HepG2 (cell line): ENCODE measurements around the gene STIM1. TPM values are rescaled to one million over a fixed set of nuclear protein-coding genes. Genes with fewer than 3 reads are reported as not detected.
A peak's percentile ranks its signal among the peaks of the same experiment; 100 is the strongest.

ENCODE experiments used
- CAMTA2 ChIP-seq: sonication (generic); formaldehyde crosslinking; IDR thresholded peaks from 2 replicates; pipeline ENCODE4 v1.4.0; 2020; ENCODE audit warnings: mild to moderate bottlenecking, missing genetic modification reagents, borderline replicate concordance
- EZH2 ChIP-seq: conservative IDR thresholded peaks from 2 replicates; pipeline ENCODE4 v1.6.1; 2012; ENCODE audit warnings: mild to moderate bottlenecking, low read depth, low read length, moderate library complexity
- FLYWCH1 ChIP-seq: sonication (generic); formaldehyde crosslinking; IDR thresholded peaks from 2 replicates; pipeline ENCODE4 v1.8.1; 2023; ENCODE audit warnings: mild to moderate bottlenecking, missing genetic modification reagents
- FOSL2 ChIP-seq: sonication (generic); formaldehyde crosslinking; IDR thresholded peaks from 2 replicates; pipeline ENCODE4 v1.4.0; 2020; ENCODE audit warnings: missing genetic modification reagents
- GATAD2A ChIP-seq: IDR thresholded peaks from 2 replicates; pipeline ENCODE4 v1.6.1; 2016
- HNF4A ChIP-seq: sonication (generic); formaldehyde crosslinking; IDR thresholded peaks from 2 replicates; pipeline ENCODE4 v1.4.0; 2020; ENCODE audit warnings: missing genetic modification reagents
- MBD4 ChIP-seq: IDR thresholded peaks from 2 replicates; pipeline ENCODE4 v1.6.1; 2012; ENCODE audit warnings: low read length, inconsistent platforms, borderline replicate concordance
- NFIB ChIP-seq: sonication (generic); formaldehyde crosslinking; IDR thresholded peaks from 2 replicates; pipeline ENCODE4 v1.9.0; 2021; ENCODE audit warnings: missing genetic modification reagents, mild to moderate bottlenecking, borderline replicate concordance
- RBAK ChIP-seq: sonication (generic); formaldehyde crosslinking; IDR thresholded peaks from 2 replicates; pipeline ENCODE4 v1.5.1; 2020; ENCODE audit warnings: mild to moderate bottlenecking, missing genetic modification reagents
- RCOR2 ChIP-seq: IDR thresholded peaks from 2 replicates; pipeline ENCODE4 v1.6.1; 2016; ENCODE audit warnings: missing biosample characterization, missing genetic modification reagents
- SP2 ChIP-seq: sonication (generic); formaldehyde crosslinking; IDR thresholded peaks from 2 replicates; pipeline ENCODE4 v1.5.1; 2020; ENCODE audit warnings: mild to moderate bottlenecking, missing genetic modification reagents
- ZNF160 ChIP-seq: sonication (generic); formaldehyde crosslinking; IDR thresholded peaks from 2 replicates; pipeline ENCODE4 v1.8.0; 2022; ENCODE audit warnings: mild to moderate bottlenecking, inconsistent platforms, missing genetic modification reagents
- ZNF331 ChIP-seq: sonication (generic); formaldehyde crosslinking; IDR thresholded peaks from 2 replicates; pipeline ENCODE4 v1.4.0; 2020; ENCODE audit warnings: missing genetic modification reagents
- ZNF33A ChIP-seq: sonication (generic); formaldehyde crosslinking; IDR thresholded peaks from 2 replicates; pipeline ENCODE4 v1.5.1; 2020; ENCODE audit warnings: missing genetic modification reagents, mild to moderate bottlenecking, moderate library complexity, borderline replicate concordance
- ZNF737 ChIP-seq: sonication (generic); formaldehyde crosslinking; IDR thresholded peaks from 2 replicates; pipeline ENCODE4 v1.5.0; 2020; ENCODE audit warnings: missing genetic modification reagents, mild to moderate bottlenecking, borderline replicate concordance
- ZNF891 ChIP-seq: sonication (generic); formaldehyde crosslinking; IDR thresholded peaks from 2 replicates; pipeline ENCODE4 v1.5.0; 2020; ENCODE audit warnings: mild to moderate bottlenecking, missing genetic modification reagents
- polyA plus RNA-seq, 8 experiments: library from polyadenylated mRNA; depleted of rRNA in 3 of 8; stranded (reverse) in 7 of 8; unstranded in 1 of 8; fragments of >200 nt; fragmentation: Illumina TruSeq in 4 of 8; extraction: Trizol in 4 of 8; gene quantifications; 2 replicates each; pipeline versions ENCODE4 v1.2.1 to v1.2.3, GENCODE V29; 2011 to 2016; ENCODE audit warnings: low read depth in 4 of 8, missing spikeins in 1 of 8, mixed read lengths in 1 of 8; ENCODE audit not compliant: insufficient read depth in 1 of 8
- total RNA-seq, 5 experiments: library from RNA; depleted of rRNA; stranded (reverse); fragments of >200 nt; fragmentation: Illumina TruSeq; extraction: Trizol; gene quantifications; 2 replicates each; pipeline ENCODE4 v1.2.3, GENCODE V29; 2016; ENCODE audit warnings: low read depth in 1 of 5
- TF ChIP-seq, protein P1 (sequence below): sonication (generic); formaldehyde crosslinking; IDR thresholded peaks from 2 replicates; pipeline ENCODE4 v1.8.0; 2022; ENCODE audit warnings: mild to moderate bottlenecking, missing genetic modification reagents, moderate library complexity
- TF ChIP-seq, protein P2 (sequence below): sonication (generic); formaldehyde crosslinking; IDR thresholded peaks from 2 replicates; pipeline ENCODE4 v1.4.0; 2020; ENCODE audit warnings: missing genetic modification reagents
- TF ChIP-seq, protein P3 (sequence below): sonication (generic); formaldehyde crosslinking; conservative IDR thresholded peaks from 2 replicates; pipeline ENCODE4 v1.4.0; 2020; ENCODE audit warnings: mild to moderate bottlenecking, missing genetic modification reagents, moderate library complexity
- TF ChIP-seq, protein P4 (sequence below): sonication (generic); formaldehyde crosslinking; IDR thresholded peaks from 2 replicates; pipeline ENCODE4 v1.5.1; 2020; ENCODE audit warnings: mild to moderate bottlenecking, missing genetic modification reagents, moderate library complexity

STIM1 gene
- total and polyA plus RNA-seq, 2 of the 13 experiments (the other 11 are each of a cell fraction or from before 2014, with no cell fraction given) = 19.2 to 28.5 TPM

DNA sequence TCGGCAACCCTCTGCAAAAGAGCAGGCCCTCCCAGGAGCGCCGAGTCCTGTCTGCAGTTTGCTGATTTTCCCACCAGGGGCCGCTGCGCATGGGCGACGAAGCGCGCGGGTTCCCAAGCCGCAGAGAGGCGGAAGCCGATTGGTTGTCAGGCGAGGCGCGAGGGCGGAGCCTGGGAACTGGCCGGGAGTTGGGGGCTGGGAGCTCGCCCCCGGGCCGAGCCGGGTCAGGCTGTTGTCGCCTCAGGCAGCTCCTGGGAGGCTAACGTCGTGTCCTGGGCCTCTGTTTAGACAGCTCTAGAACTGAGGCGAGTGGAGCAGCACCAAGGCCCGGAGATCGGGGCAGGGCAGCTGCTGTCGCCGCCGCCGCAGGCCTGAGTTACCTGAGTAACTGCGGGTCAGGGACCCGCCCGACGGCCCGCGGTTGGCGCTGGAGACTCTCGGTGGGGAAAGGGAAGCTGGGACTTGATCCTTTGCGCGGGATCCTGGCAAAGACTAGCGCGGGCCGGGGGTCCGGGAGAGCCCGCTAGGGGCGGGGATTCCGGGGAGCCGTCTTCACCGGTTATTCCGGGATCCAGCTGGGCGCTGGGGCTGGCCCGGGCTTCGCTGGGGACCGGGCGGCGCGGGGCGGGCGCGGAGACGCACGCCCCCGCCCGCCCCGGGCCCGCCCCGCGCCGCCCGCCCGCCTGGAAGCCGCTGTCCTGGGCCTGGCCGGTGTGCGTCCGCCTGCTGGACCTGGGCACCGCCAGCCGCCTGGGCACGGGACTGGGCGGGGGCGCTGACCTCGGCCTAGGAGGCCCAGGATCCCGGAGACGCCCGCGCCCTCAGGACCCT, at the start of gene STIM1 (continued):
- TF ChIP-seq, protein P1, sequence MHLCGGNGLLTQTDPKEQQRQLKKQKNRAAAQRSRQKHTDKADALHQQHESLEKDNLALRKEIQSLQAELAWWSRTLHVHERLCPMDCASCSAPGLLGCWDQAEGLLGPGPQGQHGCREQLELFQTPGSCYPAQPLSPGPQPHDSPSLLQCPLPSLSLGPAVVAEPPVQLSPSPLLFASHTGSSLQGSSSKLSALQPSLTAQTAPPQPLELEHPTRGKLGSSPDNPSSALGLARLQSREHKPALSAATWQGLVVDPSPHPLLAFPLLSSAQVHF = peak; percentile 78; the same call in 1 of the 2 replicates
- no peak for TF ChIP-seq NFIB
- TF ChIP-seq, protein P2, sequence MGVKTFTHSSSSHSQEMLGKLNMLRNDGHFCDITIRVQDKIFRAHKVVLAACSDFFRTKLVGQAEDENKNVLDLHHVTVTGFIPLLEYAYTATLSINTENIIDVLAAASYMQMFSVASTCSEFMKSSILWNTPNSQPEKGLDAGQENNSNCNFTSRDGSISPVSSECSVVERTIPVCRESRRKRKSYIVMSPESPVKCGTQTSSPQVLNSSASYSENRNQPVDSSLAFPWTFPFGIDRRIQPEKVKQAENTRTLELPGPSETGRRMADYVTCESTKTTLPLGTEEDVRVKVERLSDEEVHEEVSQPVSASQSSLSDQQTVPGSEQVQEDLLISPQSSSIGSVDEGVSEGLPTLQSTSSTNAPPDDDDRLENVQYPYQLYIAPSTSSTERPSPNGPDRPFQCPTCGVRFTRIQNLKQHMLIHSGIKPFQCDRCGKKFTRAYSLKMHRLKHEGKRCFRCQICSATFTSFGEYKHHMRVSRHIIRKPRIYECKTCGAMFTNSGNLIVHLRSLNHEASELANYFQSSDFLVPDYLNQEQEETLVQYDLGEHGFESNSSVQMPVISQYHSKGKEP (CRISPR knock-in tag) = no peak
- TF ChIP-seq RCOR2 (CRISPR knock-in tag) = no peak
- TF ChIP-seq ZNF331 = peak; percentile 61; the same call in 1 of the 2 replicates
- peak; percentile 52 for TF ChIP-seq FOSL2 (CRISPR knock-in tag)
- TF ChIP-seq, protein P3, sequence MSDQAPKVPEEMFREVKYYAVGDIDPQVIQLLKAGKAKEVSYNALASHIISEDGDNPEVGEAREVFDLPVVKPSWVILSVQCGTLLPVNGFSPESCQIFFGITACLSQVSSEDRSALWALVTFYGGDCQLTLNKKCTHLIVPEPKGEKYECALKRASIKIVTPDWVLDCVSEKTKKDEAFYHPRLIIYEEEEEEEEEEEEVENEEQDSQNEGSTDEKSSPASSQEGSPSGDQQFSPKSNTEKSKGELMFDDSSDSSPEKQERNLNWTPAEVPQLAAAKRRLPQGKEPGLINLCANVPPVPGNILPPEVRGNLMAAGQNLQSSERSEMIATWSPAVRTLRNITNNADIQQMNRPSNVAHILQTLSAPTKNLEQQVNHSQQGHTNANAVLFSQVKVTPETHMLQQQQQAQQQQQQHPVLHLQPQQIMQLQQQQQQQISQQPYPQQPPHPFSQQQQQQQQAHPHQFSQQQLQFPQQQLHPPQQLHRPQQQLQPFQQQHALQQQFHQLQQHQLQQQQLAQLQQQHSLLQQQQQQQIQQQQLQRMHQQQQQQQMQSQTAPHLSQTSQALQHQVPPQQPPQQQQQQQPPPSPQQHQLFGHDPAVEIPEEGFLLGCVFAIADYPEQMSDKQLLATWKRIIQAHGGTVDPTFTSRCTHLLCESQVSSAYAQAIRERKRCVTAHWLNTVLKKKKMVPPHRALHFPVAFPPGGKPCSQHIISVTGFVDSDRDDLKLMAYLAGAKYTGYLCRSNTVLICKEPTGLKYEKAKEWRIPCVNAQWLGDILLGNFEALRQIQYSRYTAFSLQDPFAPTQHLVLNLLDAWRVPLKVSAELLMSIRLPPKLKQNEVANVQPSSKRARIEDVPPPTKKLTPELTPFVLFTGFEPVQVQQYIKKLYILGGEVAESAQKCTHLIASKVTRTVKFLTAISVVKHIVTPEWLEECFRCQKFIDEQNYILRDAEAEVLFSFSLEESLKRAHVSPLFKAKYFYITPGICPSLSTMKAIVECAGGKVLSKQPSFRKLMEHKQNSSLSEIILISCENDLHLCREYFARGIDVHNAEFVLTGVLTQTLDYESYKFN (CRISPR knock-in tag) = no peak; the same call in 1 of the 2 replicates
- no peak for TF ChIP-seq CAMTA2
- no peak for TF ChIP-seq FLYWCH1 (CRISPR knock-in tag)
- no peak for TF ChIP-seq RBAK
- TF ChIP-seq ZNF33A (CRISPR knock-in tag) = peak; percentile 78; the same call in 1 of the 2 replicates
- TF ChIP-seq ZNF891 (CRISPR knock-in tag) = no peak
- TF ChIP-seq GATAD2A (CRISPR knock-in tag) = peak; percentile 58; the same call in 1 of the 2 replicates
- TF ChIP-seq ZNF160 (CRISPR knock-in tag) = peak; percentile 62; the same call in 1 of the 2 replicates
- TF ChIP-seq, protein P4, sequence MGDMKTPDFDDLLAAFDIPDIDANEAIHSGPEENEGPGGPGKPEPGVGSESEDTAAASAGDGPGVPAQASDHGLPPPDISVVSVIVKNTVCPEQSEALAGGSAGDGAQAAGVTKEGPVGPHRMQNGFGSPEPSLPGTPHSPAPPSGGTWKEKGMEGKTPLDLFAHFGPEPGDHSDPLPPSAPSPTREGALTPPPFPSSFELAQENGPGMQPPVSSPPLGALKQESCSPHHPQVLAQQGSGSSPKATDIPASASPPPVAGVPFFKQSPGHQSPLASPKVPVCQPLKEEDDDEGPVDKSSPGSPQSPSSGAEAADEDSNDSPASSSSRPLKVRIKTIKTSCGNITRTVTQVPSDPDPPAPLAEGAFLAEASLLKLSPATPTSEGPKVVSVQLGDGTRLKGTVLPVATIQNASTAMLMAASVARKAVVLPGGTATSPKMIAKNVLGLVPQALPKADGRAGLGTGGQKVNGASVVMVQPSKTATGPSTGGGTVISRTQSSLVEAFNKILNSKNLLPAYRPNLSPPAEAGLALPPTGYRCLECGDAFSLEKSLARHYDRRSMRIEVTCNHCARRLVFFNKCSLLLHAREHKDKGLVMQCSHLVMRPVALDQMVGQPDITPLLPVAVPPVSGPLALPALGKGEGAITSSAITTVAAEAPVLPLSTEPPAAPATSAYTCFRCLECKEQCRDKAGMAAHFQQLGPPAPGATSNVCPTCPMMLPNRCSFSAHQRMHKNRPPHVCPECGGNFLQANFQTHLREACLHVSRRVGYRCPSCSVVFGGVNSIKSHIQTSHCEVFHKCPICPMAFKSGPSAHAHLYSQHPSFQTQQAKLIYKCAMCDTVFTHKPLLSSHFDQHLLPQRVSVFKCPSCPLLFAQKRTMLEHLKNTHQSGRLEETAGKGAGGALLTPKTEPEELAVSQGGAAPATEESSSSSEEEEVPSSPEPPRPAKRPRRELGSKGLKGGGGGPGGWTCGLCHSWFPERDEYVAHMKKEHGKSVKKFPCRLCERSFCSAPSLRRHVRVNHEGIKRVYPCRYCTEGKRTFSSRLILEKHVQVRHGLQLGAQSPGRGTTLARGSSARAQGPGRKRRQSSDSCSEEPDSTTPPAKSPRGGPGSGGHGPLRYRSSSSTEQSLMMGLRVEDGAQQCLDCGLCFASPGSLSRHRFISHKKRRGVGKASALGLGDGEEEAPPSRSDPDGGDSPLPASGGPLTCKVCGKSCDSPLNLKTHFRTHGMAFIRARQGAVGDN (CRISPR knock-in tag) = peak; percentile 88
- no peak for TF ChIP-seq EZH2
- TF ChIP-seq MBD4 = no peak
- no peak for TF ChIP-seq ZNF737 (CRISPR knock-in tag)
- peak; percentile 61 for TF ChIP-seq SP2 (CRISPR knock-in tag)
- TF ChIP-seq HNF4A (CRISPR knock-in tag) = peak; percentile 30; the same call in 1 of the 2 replicates
